Measurements from ENCODE around the gene FER1L5. TPM values are rescaled to one million over a fixed set of nuclear protein-coding genes. Genes with fewer than 3 reads are reported as not detected.

The FER1L5 gene
- total and polyA plus RNA-seq, 9 of the 15 experiments (the other 6 are each of a cell fraction or from before 2014, with no cell fraction given), result 0.01 TPM; not detected in 6

GRCh38 chr2:96601382-96602292 lies 40.9 kb upstream of the FER1L5 start (continued):
- TF ChIP-seq BCLAF1 (IDR thresholded peaks at IDR 0.05; ENCODE audit: borderline replicate concordance in 1 of 2, control insufficient read depth in 1 of 2, low read depth in 2 of 2, low read length in 1 of 2) (no peak), ZBTB9 (CRISPR knock-in tag; IDR thresholded peaks at IDR 0.05) (no peak), TFAP4 (CRISPR knock-in tag; IDR thresholded peaks at IDR 0.05; ENCODE audit: borderline replicate concordance) (peak; percentile 83; the same call in 1 of the 2 replicates), JUND (IDR thresholded peaks at IDR 0.05; ENCODE audit: borderline replicate concordance, low read depth, low read length) (peak; percentile 28; the same call in 1 of the 2 replicates), JUND (tag; IDR thresholded peaks at IDR 0.05; ENCODE audit: borderline replicate concordance, low read depth, low read length) (0 out of 3 replicates have a peak, but pooled peaks have one; percentile 41), ETV1 (tag; conservative IDR thresholded peaks at IDR 0.05; ENCODE audit: low read depth) (peak; percentile 73), DDX20 (tag; IDR thresholded peaks at IDR 0.05; ENCODE audit: low read depth) (no peak), TCF7L2 (IDR thresholded peaks at IDR 0.05; ENCODE audit: low read depth, low read length) (no peak), ZBTB11 (CRISPR knock-in tag; IDR thresholded peaks at IDR 0.05) (peak in 1 of 3 experiments; percentile 36; a peak in 1 of 6 replicates), ZNF75A (CRISPR knock-in tag; IDR thresholded peaks at IDR 0.05) (peak; percentile 46; the same call in 1 of the 2 replicates), ZNF175 (CRISPR knock-in tag; IDR thresholded peaks at IDR 0.05; ENCODE audit: low read depth) (peak; percentile 54; the same call in 1 of the 2 replicates), FOXK2 (conservative IDR thresholded peaks at IDR 0.05 in 1 of 2, IDR thresholded peaks at IDR 0.05 in 1 of 2; ENCODE audit: low read depth in 2 of 2) (no peak), CBX3 (IDR thresholded peaks at IDR 0.05; ENCODE audit: borderline replicate concordance in 1 of 2, low read length in 2 of 2) (no peak), DNMT1 (IDR thresholded peaks at IDR 0.05) (no peak)
